ENCODE results near the gene MCM6.

The MCM6 gene

DNA sequence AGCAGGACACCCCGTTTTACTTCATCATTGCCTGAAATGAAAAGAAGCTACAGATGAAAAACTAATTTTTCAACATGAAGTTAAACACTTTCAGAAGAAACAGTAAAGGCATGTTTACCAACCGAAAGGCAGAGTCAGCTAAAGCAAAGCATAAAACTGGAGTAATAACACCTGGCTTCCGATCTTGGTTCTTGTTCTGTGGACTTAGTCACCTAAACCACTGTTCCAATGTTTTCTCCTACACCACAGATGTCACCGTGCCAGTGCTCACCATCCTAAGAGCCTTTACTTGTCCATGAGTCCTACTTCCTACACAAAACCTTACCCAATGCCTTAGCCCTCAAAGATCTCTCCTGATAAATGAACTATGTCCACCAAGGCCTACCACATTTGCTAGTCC is 13.5 kb downstream of the MCM6 start:
- DNase-seq, result no peak
- Histone ChIP-seq H3K36me3 (peaks cover 93% of the 10 kb centered on the region), H3K4me3 (ENCODE audit: low read depth, low read length) (no peak overlapping the region), H3K27me3 (ENCODE audit: insufficient read depth, low read depth, severe bottlenecking) (no peaks in the 10 kb centered on the region), H3K27ac (no peak overlapping the region), H3K9me3 (ENCODE audit: severe bottlenecking) (no peaks in the 10 kb centered on the region)
- TF ChIP-seq, protein P1, sequence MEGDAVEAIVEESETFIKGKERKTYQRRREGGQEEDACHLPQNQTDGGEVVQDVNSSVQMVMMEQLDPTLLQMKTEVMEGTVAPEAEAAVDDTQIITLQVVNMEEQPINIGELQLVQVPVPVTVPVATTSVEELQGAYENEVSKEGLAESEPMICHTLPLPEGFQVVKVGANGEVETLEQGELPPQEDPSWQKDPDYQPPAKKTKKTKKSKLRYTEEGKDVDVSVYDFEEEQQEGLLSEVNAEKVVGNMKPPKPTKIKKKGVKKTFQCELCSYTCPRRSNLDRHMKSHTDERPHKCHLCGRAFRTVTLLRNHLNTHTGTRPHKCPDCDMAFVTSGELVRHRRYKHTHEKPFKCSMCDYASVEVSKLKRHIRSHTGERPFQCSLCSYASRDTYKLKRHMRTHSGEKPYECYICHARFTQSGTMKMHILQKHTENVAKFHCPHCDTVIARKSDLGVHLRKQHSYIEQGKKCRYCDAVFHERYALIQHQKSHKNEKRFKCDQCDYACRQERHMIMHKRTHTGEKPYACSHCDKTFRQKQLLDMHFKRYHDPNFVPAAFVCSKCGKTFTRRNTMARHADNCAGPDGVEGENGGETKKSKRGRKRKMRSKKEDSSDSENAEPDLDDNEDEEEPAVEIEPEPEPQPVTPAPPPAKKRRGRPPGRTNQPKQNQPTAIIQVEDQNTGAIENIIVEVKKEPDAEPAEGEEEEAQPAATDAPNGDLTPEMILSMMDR (IDR thresholded peaks at IDR 0.05; ENCODE audit: low read depth, low read length), result no peak

DNA sequence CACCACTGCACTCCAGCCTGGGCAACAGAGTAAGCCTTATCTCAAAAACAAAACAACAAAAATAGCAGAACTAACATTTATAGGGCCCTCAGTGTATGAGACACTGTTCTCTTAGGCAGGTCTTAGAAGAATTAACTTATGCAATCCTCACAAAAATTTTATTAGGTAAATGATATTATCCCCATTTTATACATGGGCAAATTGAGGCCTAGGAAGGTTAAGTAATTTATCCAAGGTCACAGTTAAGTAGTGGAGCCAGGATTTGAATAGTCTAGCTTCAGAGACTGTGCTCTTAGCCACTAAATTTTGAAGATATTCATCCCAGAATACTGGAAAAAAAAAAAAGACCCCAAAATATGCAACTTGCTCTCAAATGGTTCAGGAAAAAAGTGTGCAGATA is 22.8 kb downstream of the MCM6 start:
- H3K36me3 ChIP-seq, result peaks cover 91% of the 10 kb centered on the region

DNA sequence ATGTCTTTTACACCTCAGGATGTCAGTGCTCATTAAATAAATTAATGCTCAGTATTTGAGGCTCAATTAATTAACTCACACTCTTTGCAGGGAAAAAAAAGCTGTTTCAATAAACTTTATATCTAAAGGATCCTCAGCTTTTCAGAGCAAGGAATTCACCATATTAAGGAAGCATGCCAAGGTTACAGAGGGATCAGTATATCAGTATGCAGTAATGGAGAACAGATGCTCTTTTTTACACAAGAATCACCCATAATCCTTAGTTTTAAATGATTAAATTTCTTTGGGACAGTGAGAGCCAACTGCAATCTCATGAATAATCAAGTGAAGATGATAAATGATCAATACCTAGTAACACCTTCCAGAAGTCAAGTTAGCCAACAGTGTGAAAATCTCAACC is 24.4 kb downstream of the MCM6 start:
- Histone ChIP-seq H3K9me3 (ENCODE audit: severe bottlenecking) (no peaks in the 10 kb centered on the region), H3K27me3 (ENCODE audit: insufficient read depth, low read depth, severe bottlenecking) (no peaks in the 10 kb centered on the region), H3K27ac (no peak overlapping the region), H3K4me3 (ENCODE audit: low read depth, low read length) (no peak overlapping the region), H3K36me3 (peaks cover 92% of the 10 kb centered on the region)
- TF ChIP-seq, protein P1 (IDR thresholded peaks at IDR 0.05; ENCODE audit: low read depth, low read length), result no peak
- no peak for DNase-seq

More for the DNA sequence above, 22.8 kb downstream of the MCM6 start:
- Histone ChIP-seq H3K27me3 (ENCODE audit: insufficient read depth, low read depth, severe bottlenecking) (no peaks in the 10 kb centered on the region), H3K9me3 (ENCODE audit: severe bottlenecking) (no peaks in the 10 kb centered on the region), H3K4me3 (ENCODE audit: low read depth, low read length) (no peak overlapping the region), H3K27ac (no peak overlapping the region)
- no peak for DNase-seq
- TF ChIP-seq, protein P1 (IDR thresholded peaks at IDR 0.05; ENCODE audit: low read depth, low read length), result no peak

DNA sequence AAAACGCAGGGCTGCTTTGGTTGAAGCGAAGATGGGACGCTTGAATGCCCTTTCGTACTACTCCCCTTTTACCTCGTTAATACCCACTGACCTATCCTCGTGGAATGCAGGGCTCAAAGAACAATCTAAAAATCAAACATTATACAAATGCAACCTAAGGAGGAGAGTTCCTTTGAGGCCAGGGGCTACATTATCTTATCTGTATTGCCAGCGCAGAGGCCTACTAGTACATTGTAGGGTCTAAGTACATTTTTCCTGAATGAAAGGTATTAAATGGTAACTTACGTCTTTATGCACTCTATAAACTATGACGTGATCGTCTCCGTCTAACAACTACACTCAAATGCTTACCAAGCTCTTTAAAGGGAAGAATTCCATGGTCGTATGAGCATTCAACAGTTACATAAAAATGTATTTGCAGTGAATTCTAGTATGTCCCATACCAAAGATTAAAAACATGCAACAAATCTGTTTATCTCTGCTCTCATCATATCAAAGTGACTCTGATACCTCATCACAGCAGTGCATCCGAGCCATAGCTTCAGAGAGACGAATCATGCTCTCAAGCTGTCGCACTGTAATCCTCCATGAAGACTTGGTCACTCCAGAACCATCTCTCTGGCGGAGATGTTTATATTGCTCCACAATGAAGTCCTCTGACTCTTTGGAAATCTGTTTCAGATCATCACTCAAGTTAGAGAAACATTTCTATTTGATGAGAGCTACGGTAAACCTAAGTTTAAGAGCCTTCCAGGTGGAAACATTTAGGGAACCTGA is 25.2 kb downstream of the MCM6 start:
- Histone ChIP-seq H3K27me3 (ENCODE audit: insufficient read depth, low read depth, severe bottlenecking) (no peaks in the 10 kb centered on the region), H3K27ac (no peak overlapping the region), H3K4me3 (ENCODE audit: low read depth, low read length) (no peak overlapping the region), H3K9me3 (ENCODE audit: severe bottlenecking) (no peaks in the 10 kb centered on the region), H3K36me3 (peaks cover 92% of the 10 kb centered on the region)
- DNase-seq, result no peak
- TF ChIP-seq, protein P1 (IDR thresholded peaks at IDR 0.05; ENCODE audit: low read depth, low read length), result no peak

DNA sequence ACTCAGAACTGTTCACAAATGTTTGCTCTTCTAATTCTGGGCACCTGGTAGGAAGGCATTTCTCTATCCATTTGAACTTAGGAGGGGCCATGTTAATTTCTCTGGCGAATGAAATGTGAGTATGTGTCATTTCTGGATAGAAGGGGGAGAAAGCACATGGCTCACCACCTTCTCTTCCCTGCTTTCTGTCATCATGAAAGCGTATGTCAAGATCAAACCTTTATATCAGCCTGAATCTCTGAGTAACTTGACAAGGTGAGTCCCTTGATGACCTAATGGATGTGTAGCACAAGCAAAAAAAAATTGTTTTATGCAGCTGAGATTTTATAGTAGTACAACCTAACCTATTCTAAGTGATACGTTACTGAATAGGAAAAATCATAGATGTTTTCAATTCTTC is 27.2 kb downstream of the MCM6 start:
- TF ChIP-seq, protein P1 (IDR thresholded peaks at IDR 0.05; ENCODE audit: low read depth, low read length), result no peak
- H3K9me3 ChIP-seq (ENCODE audit: severe bottlenecking), result no peaks in the 10 kb centered on the region
- no peak overlapping the region for H3K4me3 ChIP-seq (ENCODE audit: low read depth, low read length)
- H3K27ac ChIP-seq, result no peak overlapping the region
- H3K27me3 ChIP-seq (ENCODE audit: insufficient read depth, low read depth, severe bottlenecking), result no peaks in the 10 kb centered on the region
- no peak for DNase-seq
- H3K36me3 ChIP-seq, result peaks cover 96% of the 10 kb centered on the region

DNA sequence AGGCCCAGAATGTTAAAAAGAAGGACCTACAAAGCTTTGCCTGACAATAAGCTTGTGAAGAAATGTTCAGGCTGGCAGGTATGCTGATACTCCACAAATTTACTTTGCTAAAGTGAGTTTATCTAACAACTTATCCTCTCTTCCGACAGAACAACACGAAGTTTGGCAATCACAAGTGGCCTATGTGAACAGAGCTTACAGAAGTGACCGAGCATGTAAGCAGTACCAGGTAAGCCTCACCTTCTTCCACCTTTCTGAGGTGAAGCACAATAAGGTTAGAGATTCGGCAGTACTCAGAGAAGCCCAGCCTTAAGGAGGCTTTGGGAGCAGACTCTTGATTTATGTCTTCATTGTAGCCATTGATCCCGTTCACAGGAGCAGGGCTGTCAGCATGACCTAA is 30.2 kb downstream of the MCM6 start:
- Histone ChIP-seq H3K4me3 (ENCODE audit: low read depth, low read length) (no peak overlapping the region), H3K9me3 (ENCODE audit: severe bottlenecking) (no peaks in the 10 kb centered on the region), H3K27ac (no peak overlapping the region), H3K27me3 (ENCODE audit: insufficient read depth, low read depth, severe bottlenecking) (no peaks in the 10 kb centered on the region), H3K36me3 (peaks cover 94% of the 10 kb centered on the region)
- DNase-seq, result no peak
- TF ChIP-seq, protein P1 (IDR thresholded peaks at IDR 0.05; ENCODE audit: low read depth, low read length), result no peak
